Measurements from ENCODE around the gene XYLB.

Gene XYLB

GRCh38 chr3:38348903-38349302 is 2.3 kb downstream of the XYLB start:
- no peak for TF ChIP-seq TAF1 (IDR thresholded peaks at IDR 0.05; ENCODE audit: borderline replicate concordance, insufficient read depth, low read length)
- no peak for TF ChIP-seq POLR2AphosphoS5 (IDR thresholded peaks at IDR 0.05; ENCODE audit: low read depth, low read length)
- no peak for TF ChIP-seq SIN3A (IDR thresholded peaks at IDR 0.05; ENCODE audit: borderline replicate concordance, insufficient read depth, low read length)
- TF ChIP-seq FOXP2 (optimal IDR thresholded peaks at IDR 0.05; ENCODE audit: borderline replicate concordance, extremely low read depth, extremely low read length, insufficient read depth), result no peak
- no peak for TF ChIP-seq REST (IDR thresholded peaks at IDR 0.05; ENCODE audit: insufficient read depth in 1 of 2, low read depth in 2 of 2, low read length in 2 of 2)

GRCh38 chr3:38349684-38350359 is 3.2 kb downstream of the XYLB start:
- TF ChIP-seq POLR2AphosphoS5 (IDR thresholded peaks at IDR 0.05; ENCODE audit: low read depth, low read length) (no peak), TAF1 (IDR thresholded peaks at IDR 0.05; ENCODE audit: borderline replicate concordance, insufficient read depth, low read length) (no peak), REST (IDR thresholded peaks at IDR 0.05; ENCODE audit: insufficient read depth in 1 of 2, low read depth in 2 of 2, low read length in 2 of 2) (no peak), SIN3A (IDR thresholded peaks at IDR 0.05; ENCODE audit: borderline replicate concordance, insufficient read depth, low read length) (no peak), FOXP2 (optimal IDR thresholded peaks at IDR 0.05; ENCODE audit: borderline replicate concordance, extremely low read depth, extremely low read length, insufficient read depth) (no peak)

- TF ChIP-seq TAF1 (IDR thresholded peaks at IDR 0.05; ENCODE audit: borderline replicate concordance, insufficient read depth, low read length) (no peak), POLR2AphosphoS5 (IDR thresholded peaks at IDR 0.05; ENCODE audit: low read depth, low read length) (no peak), REST (IDR thresholded peaks at IDR 0.05; ENCODE audit: insufficient read depth in 1 of 2, low read depth in 2 of 2, low read length in 2 of 2) (no peak), FOXP2 (optimal IDR thresholded peaks at IDR 0.05; ENCODE audit: borderline replicate concordance, extremely low read depth, extremely low read length, insufficient read depth) (no peak), SIN3A (IDR thresholded peaks at IDR 0.05; ENCODE audit: borderline replicate concordance, insufficient read depth, low read length) (no peak)
Measured at GRCh38 chr3:38353151-38353550, 6.6 kb downstream of the XYLB start.

GRCh38 chr3:38354588-38355330 is 8.2 kb downstream of the XYLB start:
- TF ChIP-seq TAF1 (IDR thresholded peaks at IDR 0.05; ENCODE audit: borderline replicate concordance, insufficient read depth, low read length) (no peak), SIN3A (IDR thresholded peaks at IDR 0.05; ENCODE audit: borderline replicate concordance, insufficient read depth, low read length) (no peak), POLR2AphosphoS5 (IDR thresholded peaks at IDR 0.05; ENCODE audit: low read depth, low read length) (no peak), FOXP2 (optimal IDR thresholded peaks at IDR 0.05; ENCODE audit: borderline replicate concordance, extremely low read depth, extremely low read length, insufficient read depth) (no peak), REST (IDR thresholded peaks at IDR 0.05; ENCODE audit: insufficient read depth in 1 of 2, low read depth in 2 of 2, low read length in 2 of 2) (no peak)
